Activated T-helper 9 cell treated with anti-CD3 and anti-CD28 coated beads, Interleukin-2, amount 50 U/mL, for 16 hours (primary cell): ENCODE data around the gene IGSF10.
"Not testable (repeated sequence)": the region's sequence is repeated elsewhere in the genome, so short reads cannot be mapped to it uniquely, and the experiment has no call there.

Experiments
- DNase-seq: peaks from one replicate; pipeline ENCODE4 v3.0.0-alpha.2; 2020; ENCODE audit warnings: low read depth

IGSF10 gene

DNA sequence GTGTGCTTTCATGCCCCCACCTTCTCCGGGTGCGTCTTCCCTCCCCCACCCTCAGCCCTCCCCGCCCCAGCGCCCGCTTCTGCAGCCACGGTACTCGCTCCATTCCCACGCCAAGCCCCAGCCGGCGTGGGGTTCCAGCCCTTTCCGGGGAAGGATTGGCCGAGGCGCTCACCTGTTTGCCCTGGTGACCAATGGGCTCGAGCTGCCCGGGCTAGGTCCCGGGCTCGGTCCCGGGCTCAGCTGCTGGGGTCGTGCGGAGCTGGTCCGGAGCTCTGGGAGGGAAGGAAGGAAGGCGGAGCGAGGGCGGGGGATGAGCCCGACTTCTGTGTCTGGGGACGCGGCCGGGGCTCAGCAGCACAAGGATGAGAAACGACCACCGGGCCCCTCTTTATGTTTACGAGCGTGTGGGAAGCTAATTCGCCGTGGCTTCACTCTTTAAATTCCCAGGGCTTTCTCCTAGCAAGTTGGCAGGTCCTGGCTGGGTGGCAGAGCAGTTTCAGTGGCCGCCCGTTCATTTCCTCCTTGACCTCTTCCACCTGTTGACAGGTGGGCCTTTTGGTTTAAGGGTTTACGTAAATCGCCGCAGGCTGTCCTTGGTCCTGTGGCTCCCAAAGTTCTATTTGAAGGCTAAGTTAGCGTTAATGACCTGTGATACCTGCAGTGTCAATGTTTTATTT, at the start of gene IGSF10:
Gene IGSF10 (minus strand): TSS at position 288 of the 677 bp plus-strand sequence. CDS start 2,352 bp downstream, outside the sequence.
- no peak for DNase-seq

DNA sequence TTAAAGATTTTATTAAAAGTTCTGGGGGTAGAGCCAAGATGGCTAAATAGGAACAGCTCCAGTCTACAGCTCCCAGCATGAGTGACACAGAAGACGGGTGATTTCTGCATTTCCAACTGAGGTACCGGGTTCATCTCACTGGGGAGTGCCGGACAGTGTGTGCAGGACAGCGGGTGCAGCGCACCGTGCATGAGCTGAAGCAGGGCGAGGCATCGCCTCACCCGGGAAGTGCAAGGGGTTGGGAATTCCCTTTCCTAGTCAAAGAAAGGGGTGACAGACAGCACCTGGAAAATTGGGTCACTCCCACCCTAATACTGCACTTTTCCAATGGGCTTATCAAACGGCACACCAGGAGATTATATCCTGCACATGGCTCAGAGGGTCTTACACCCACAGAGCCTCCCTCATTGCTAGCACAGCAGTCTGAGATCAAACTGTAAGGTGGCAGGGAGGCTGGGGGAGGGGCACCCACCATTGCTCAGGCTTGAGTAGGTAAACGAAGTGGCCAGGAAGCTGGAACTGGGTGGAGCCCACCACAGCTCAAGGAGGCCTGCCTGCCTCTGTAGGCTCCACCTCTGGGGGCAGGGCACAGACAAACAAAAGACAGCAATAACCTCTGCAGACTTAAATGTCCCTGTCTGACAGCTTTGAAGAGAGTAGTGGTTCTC, 48.7 kb upstream of the IGSF10 start:
- DNase-seq, result not testable (repeated sequence)

- no peak for DNase-seq
Observed at GRCh38 chr3:151504606-151505005, 43.7 kb upstream of the IGSF10 start.

DNA sequence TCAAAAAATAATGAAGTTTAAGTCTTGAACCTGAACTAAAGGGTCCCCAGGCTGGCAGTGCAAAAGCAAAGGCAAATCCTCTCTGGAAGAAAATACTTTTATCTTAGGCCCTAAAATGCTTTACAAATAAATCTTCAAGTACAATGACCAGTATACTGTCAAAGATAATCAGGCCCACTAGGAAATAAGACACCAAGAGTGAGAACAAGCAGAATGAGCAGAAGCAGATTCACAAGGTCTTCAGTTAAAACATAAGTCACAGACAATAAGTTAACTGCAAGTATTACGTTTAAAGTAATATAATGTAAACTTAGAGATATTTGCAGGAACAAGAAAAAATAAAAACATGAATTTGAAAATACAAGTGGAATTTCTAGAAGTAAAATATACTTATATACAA, 42.2 kb upstream of the IGSF10 start:
- DNase-seq, result no peak

DNA sequence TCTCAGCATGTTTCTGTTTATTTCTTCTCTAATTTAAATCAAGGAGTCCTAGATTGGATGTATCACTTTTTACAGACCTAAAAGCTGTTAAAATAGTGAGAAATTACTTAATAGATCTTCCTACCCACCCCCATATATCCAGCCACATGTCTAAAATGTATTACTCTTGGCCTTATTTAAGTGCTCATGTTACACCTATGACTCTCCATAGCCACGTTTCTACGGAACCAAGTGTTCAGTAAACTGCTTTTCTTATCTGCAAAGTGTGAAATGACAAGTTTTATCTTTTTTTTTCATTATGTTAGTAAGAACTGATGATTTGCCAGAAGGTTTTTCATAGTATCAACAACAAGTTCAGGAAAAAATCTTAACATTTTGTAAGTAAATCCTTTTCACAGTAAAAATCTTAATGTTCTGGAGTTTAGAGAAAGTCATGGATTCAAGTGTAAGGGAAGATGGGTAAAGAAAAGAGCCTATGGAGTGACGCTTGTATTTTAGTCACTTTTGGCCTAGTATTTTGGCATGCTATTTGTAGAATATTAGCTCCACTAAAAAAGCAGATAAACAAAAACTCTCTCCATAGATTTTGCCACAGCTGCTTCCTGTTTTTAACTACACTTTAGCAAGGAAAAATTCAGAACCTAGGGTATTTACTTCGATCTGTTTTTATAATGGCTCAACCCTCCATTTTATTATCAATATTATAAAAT, 41.2 kb upstream of the IGSF10 start:
- no peak for DNase-seq

DNA sequence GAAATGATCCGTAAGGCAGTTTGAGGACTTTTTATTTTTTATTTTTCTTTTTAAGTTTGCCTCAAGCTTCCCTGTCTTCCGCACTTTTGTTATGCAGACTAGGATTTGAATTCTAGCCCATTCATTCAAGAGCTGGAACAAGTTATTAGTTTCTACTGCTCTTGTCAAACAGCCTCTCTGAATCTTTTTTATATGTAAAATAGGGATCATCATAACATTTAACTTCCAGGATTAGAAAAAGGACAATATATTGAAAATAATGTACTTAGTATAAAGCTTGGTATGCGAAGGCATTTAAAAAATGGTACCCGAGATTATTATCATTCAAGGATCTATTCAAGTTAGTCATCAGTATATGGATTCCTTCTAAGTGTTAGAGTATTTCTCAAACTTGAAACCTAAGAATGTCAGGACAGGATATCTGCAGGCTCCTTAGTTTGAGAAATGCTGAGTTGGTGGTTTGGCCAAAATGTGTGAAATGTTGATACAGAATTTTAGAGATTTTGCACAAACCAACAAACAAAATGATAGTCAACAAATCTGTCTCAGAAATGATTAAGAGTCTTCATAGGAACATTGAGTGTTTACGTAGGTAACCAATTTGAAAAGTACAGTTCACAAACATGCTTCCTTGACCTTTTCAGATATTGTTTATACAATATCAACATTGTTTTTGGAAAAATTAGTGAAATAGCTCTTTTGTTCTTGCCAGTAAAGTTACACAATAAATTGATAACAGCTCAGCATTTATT, 40.5 kb upstream of the IGSF10 start:
- no peak for DNase-seq

GRCh38 chr3:151499168-151499567, 38.3 kb upstream of the IGSF10 start:
- no peak for DNase-seq

- DNase-seq, result no peak
Observed at GRCh38 chr3:151491525-151491924, 30.7 kb upstream of the IGSF10 start.

- DNase-seq, result not testable (repeated sequence)
Observed at GRCh38 chr3:151487833-151488232, 27.0 kb upstream of the IGSF10 start.

- DNase-seq, result no peak
Observed at GRCh38 chr3:151483961-151484520, 23.2 kb upstream of the IGSF10 start.

DNA sequence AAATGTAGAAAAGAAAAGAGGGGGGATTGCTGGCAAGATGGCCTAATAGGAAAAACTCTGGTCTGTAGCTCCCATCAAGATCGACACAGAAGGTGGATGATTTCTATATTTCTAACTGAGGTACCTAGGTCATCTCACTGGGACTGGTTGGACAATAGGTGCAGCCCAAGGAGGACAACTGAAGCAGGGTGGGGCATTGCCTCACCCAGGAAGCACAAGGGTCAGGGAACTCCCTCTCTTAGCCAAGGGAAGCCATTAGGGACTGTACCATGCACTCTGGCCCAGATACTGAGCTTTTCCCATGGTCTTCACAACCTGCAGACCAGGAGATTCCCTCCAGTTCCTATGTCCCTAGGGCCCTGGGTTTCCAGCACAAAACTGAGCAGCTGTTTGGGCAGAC, 22.6 kb upstream of the IGSF10 start:
- DNase-seq, result no peak

GRCh38 chr3:151480492-151480891, 19.6 kb upstream of the IGSF10 start:
- no peak for DNase-seq

DNA sequence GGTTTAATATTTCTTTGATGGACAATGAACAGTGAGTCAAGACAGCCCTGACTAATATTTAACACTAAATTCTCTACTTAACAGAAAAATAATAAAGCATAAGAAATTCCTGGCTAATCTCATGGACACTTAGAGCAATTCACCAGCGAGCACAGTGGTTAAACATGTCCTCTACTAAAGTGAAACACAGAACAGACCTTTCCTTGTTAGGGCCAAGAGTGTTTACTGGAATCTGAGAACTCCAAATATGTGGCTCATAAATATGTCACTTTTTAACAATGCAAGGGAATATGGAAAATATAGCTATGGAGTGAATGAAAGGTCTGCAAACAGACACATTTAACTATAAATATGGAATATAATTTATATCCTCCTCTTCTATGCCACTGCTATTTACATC, 18.6 kb upstream of the IGSF10 start:
- no peak for DNase-seq

DNA sequence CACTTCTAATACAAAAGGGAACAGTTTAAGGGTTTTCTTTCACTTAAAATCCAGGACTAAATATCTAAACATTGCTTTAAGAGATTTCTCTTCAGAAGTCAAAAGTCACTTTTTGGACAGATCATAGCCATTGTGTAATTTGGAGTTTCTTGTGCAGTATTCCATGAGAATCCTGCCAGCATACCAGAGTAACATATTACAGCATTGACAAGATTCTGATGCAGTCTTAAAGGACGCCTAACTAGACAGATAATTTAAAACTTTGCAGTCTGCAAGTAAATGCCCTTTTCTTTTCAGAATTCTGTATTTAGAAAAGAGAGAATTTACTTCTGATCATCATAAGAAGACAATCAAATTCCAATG, 17.5 kb upstream of the IGSF10 start:
- DNase-seq, result no peak

GRCh38 chr3:151477591-151478334, 16.9 kb upstream of the IGSF10 start:
- no peak for DNase-seq

GRCh38 chr3:151476344-151477018, 15.6 kb upstream of the IGSF10 start:
- DNase-seq, result no peak

DNA sequence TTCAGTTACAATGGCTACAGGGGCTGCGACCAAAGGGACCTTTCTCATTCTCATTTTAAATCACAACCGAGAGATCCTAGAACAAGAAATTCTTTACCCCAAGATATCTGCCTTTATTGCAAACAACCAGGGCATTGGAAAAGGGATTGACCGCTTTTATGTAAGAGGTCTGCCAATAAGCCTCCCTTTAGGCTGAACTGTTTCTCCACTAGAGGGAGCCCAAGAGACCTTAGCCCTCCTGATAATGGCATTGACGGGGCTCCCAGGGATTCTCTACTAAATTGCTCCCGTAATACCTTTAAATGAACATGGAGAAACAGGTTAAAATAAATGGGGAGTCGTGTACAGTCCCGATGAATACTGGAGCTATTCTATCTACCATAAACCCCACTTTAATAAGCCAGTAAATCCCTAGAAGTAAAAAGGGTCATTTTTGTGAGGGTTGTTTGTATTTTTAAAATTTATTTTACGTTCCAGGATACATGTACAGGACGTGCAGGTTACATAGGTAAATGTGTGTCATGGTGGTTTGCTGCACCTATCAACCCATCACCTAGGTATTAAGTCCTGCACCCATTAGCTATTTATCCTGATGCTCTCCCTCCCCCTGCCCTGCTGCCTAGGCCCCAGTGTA, 7.5 kb upstream of the IGSF10 start:
- no peak for DNase-seq

- DNase-seq, result no peak
Observed at GRCh38 chr3:151467069-151467468, 6.2 kb upstream of the IGSF10 start.

- no peak for DNase-seq
Observed at GRCh38 chr3:151462991-151463390, 2.1 kb upstream of the IGSF10 start.

DNA sequence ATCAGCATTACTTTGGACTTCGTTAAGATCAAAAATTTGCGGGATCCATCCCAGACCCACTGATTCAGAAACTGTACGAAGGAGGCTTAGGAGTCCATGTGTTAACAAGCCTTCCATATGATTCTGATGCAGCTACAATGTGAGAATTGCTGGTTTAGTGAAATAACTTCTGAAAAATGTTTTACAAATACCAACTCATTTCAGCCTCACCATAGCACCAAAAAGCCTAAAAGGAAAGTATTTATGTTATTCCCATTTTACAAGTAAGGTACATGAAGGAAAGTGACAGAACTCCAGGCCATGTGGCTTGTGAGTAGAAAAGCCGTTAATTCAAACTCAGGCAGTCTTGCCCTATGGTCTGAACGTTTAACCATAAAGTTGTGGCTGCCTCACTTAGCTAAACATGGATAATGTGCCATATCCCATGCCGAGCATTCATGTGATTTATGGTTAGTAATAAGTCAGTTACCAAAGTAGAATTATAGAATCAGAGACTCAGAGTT, 1.5 kb upstream of the IGSF10 start:
- no peak for DNase-seq
